Measurements from ENCODE around the gene TUBB4A. TPM values are rescaled to one million over a fixed set of nuclear protein-coding genes. Genes with fewer than 3 reads are reported as not detected.
A peak's percentile ranks its signal among the peaks of the same experiment; 100 is the strongest.

Gene TUBB4A
- total and polyA plus RNA-seq, 2 experiments from 2014 or later: 4.4 to 7.3 TPM

DNA sequence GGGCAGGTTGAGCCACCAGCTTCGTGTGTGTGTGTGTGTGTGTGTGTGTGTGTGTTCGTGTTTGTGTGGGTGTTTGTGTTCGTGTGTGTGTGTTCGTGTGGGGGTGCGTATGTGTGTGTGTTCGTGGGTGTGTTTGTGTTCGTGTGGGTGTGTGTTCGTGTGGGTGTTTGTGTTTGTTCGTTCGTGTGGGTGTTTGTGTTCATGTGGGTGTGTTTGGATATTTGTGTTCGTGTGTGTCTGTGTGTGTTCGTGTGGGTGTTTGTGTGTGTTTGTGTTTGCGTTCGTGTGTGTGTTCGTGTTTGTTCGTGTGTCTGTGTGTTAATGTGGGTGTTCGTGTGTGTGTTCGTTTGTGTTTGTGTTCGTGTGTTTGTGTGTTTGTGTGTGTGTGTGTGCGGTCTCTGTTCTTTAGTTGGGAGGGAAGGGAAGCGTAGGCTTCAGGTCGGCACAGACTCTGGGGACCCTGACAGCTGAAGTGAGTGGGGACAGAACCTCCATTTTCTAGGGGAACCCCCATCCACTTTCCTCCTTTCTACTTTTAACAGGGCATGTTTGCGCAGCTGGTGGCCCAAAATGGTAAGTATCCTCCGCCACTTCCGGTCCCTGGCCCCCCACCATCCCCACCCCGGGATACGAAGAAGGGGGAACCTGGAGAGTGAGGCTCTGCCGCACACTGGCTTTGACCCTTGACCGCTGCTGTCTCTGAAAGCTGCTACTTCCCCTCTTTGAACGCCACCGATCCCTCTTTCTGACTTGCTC lies 30.3 kb upstream of the TUBB4A start:
- H3K9me2 ChIP-seq (replicated peaks; ENCODE audit: insufficient read depth): no peaks in the 10 kb centered on the region
- H3K27ac ChIP-seq: no peak overlapping the region
- peak overlapping the region; percentile 20 for H3K4me2 ChIP-seq
- no peak for TF ChIP-seq EZH2phosphoT487 (IDR thresholded peaks at IDR 0.05; ENCODE audit: low read depth, severe bottlenecking, unreplicated experiment)
- peak; percentile 68 for TF ChIP-seq EZH2 (IDR thresholded peaks at IDR 0.05; ENCODE audit: borderline replicate concordance)
- TF ChIP-seq, protein P1, sequence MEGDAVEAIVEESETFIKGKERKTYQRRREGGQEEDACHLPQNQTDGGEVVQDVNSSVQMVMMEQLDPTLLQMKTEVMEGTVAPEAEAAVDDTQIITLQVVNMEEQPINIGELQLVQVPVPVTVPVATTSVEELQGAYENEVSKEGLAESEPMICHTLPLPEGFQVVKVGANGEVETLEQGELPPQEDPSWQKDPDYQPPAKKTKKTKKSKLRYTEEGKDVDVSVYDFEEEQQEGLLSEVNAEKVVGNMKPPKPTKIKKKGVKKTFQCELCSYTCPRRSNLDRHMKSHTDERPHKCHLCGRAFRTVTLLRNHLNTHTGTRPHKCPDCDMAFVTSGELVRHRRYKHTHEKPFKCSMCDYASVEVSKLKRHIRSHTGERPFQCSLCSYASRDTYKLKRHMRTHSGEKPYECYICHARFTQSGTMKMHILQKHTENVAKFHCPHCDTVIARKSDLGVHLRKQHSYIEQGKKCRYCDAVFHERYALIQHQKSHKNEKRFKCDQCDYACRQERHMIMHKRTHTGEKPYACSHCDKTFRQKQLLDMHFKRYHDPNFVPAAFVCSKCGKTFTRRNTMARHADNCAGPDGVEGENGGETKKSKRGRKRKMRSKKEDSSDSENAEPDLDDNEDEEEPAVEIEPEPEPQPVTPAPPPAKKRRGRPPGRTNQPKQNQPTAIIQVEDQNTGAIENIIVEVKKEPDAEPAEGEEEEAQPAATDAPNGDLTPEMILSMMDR (IDR thresholded peaks at IDR 0.05; ENCODE audit: poor library complexity): no peak
- H3K36me3 ChIP-seq (replicated peaks; ENCODE audit: insufficient read depth, low read depth): no peaks in the 10 kb centered on the region
- H3K27me3 ChIP-seq: peaks cover 28% of the 10 kb centered on the region
- no peaks in the 10 kb centered on the region for H3K9me3 ChIP-seq (ENCODE audit: low read depth)
- H4K20me1 ChIP-seq (ENCODE audit: insufficient read depth, poor library complexity, severe bottlenecking): no peaks in the 10 kb centered on the region
- peaks cover 6% of the 10 kb centered on the region for H3K4me1 ChIP-seq (ENCODE audit: insufficient read depth)
- H3K4me3 ChIP-seq: no peak overlapping the region
- H3K79me2 ChIP-seq: no peaks in the 10 kb centered on the region
- DNase-seq (ENCODE audit: low spot score): no peak
- WGBS (ENCODE audit: low lambda C conversion rate, missing lambda C conversion rate): 24% methylated on average over 26 of the region's 31 CpGs
- H2AFZ ChIP-seq: no peak overlapping the region

DNA sequence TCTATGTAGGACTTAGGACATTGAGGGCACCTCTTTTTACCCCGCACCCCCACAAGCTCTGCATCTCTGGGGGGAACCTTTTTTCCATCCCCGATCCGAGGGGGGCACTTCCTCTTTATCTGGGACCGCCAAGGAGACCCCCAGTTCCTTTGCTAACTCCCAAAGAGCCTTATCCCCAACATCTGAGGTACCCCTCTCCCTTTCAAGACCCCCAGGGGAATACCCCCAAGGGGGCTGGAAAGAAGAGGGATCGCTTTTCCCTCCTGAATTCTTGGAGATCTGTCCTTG lies 29.8 kb upstream of the TUBB4A start:
- Histone ChIP-seq H3K9me2 (replicated peaks; ENCODE audit: insufficient read depth) (no peaks in the 10 kb centered on the region), H3K36me3 (replicated peaks; ENCODE audit: insufficient read depth, low read depth) (no peaks in the 10 kb centered on the region), H3K4me3 (no peak overlapping the region), H3K9me3 (ENCODE audit: low read depth) (no peaks in the 10 kb centered on the region), H3K27me3 (peaks cover 28% of the 10 kb centered on the region), H4K20me1 (ENCODE audit: insufficient read depth, poor library complexity, severe bottlenecking) (no peaks in the 10 kb centered on the region), H2AFZ (no peak overlapping the region), H3K27ac (no peak overlapping the region), H3K4me2 (no peak overlapping the region), H3K79me2 (no peaks in the 10 kb centered on the region), H3K4me1 (ENCODE audit: insufficient read depth) (peaks cover 6% of the 10 kb centered on the region)
- WGBS (ENCODE audit: low lambda C conversion rate, missing lambda C conversion rate): 31% methylated on average over 5 of the region's 5 CpGs
- DNase-seq (ENCODE audit: low spot score): no peak
- no peak for TF ChIP-seq EZH2phosphoT487 (IDR thresholded peaks at IDR 0.05; ENCODE audit: low read depth, severe bottlenecking, unreplicated experiment)
- TF ChIP-seq EZH2 (IDR thresholded peaks at IDR 0.05; ENCODE audit: borderline replicate concordance): no peak
- TF ChIP-seq, protein P1 (IDR thresholded peaks at IDR 0.05; ENCODE audit: poor library complexity): no peak

DNA sequence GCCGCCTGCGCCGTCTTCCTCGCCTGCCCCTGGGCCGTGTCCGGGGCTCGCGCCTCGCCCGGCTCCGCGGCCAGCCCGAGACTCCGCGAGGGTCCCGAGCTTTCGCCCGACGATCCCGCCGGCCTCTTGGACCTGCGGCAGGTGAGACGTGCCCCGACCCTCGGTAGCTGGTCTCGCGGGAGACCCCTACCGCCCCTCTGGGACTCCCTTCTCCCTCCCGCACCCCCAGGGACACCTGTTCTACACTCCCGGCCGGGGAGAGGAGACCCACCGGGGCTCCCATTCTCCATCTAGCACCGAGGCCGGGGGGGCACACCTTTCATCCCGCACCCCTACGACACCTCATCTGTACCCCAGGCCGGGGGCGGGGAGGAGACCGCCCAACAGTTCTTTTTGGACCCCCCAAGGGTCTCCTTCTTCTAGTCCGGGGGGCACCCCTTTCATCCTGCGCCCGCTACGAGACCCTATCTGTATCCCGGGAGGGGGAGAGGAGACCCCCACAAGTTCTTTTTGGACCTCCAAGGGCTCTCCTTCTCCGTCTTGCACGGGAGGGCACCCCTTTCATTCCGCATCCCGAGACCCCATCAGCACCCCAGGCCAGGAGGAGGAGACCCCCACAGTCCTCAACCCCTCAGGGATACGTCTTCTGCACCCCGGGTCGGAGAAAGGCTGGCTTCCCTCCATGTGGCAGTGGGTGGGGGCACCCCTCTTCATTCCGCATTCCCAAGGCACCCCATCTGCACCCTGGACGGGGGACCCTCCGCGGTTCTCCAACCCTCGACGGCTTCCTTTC lies 29.2 kb upstream of the TUBB4A start:
- no peak overlapping the region for H3K27ac ChIP-seq
- no peak for DNase-seq (ENCODE audit: low spot score)
- peaks cover 6% of the 10 kb centered on the region for H3K4me1 ChIP-seq (ENCODE audit: insufficient read depth)
- H4K20me1 ChIP-seq (ENCODE audit: insufficient read depth, poor library complexity, severe bottlenecking): no peaks in the 10 kb centered on the region
- peaks cover 28% of the 10 kb centered on the region for H3K27me3 ChIP-seq
- H2AFZ ChIP-seq: peak overlapping the region; percentile 61
- no peaks in the 10 kb centered on the region for H3K36me3 ChIP-seq (replicated peaks; ENCODE audit: insufficient read depth, low read depth)
- no peaks in the 10 kb centered on the region for H3K9me2 ChIP-seq (replicated peaks; ENCODE audit: insufficient read depth)
- 27% methylated on average over 22 of the region's 57 CpGs for WGBS (ENCODE audit: low lambda C conversion rate, missing lambda C conversion rate)
- no peaks in the 10 kb centered on the region for H3K79me2 ChIP-seq
- TF ChIP-seq EZH2 (IDR thresholded peaks at IDR 0.05; ENCODE audit: borderline replicate concordance): no peak
- TF ChIP-seq, protein P1 (IDR thresholded peaks at IDR 0.05; ENCODE audit: poor library complexity): no peak
- TF ChIP-seq EZH2phosphoT487 (IDR thresholded peaks at IDR 0.05; ENCODE audit: low read depth, severe bottlenecking, unreplicated experiment): no peak
- H3K4me2 ChIP-seq: peak overlapping the region; percentile 92
- peak overlapping the region; percentile 33 for H3K4me3 ChIP-seq
- no peaks in the 10 kb centered on the region for H3K9me3 ChIP-seq (ENCODE audit: low read depth)
